NCI-H748 (cell line): Measurements from ENCODE around the gene LAX1.

Experiments
- DNase-seq: peaks from one replicate; lab custom pipeline; 2025; ENCODE audit not compliant: unreplicated experiment; lab: John Stamatoyannopoulos, UW

LAX1 gene

GRCh38 chr1:203799971-203800370 lies 35.0 kb downstream of the LAX1 start:
- DNase-seq: no peak

- no peak for DNase-seq
Observed at GRCh38 chr1:203805689-203806088, 40.7 kb downstream of the LAX1 start.

DNA sequence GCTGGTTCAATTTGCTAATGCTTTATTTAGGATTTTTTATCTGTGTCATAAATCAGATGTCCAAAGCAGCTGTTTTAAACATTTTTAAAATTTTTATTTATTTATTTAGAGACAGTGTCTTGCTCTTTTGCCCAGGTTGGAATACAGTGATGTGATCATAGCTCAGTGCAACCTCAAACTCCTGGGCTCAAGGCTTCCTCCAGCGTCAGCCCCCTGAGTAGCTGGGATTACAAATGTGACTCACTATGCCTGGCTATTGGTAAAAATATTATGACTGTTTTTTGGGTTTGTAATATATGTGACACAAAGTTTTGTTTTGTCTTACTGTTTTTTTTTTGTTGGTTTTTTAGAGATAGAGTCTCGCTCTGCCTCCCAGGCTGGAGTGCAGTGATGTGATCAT lies 42.2 kb downstream of the LAX1 start:
- DNase-seq: no peak

- DNase-seq: no peak
Observed at GRCh38 chr1:203813581-203814341, 48.8 kb downstream of the LAX1 start.

DNA sequence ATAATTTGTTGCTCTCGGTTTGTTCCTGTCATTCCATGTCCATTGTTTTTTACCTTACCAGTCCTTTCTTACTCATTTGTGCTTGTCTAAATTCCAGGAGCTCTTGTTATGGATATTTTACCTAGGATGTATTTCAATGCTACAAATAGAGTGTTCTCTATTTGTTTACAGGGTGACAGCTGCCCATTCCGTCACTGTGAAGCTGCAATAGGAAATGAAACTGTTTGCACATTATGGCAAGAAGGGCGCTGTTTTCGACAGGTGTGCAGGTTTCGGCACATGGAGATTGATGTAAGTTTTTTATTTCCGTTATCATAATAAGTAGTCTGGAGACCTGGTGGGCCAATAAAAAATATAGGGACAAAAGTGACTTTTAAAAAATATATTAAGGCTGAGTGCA lies 53.4 kb downstream of the LAX1 start:
- DNase-seq: no peak

DNA sequence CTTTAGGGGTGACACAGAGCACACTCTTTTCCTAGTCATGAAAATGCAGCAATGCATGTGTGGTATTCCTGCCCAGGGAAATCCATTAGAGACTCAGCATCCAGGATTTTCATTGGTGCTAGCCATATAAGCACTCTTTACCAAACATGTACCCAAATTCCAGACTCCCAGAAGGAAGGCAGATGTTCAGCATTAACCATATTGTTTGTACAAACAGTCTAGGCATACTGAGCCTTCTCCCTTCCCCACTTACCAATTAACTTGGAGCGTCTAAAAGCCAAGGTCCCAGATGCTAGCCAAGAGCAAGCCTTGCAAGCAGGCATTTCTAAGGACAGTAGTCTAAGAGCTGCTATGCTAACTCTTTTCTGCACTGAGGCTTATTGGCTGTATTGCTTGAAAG lies 58.3 kb downstream of the LAX1 start:
- DNase-seq: no peak
